Epithelial cell of proximal tubule (primary cell): Measurements from ENCODE around the gene ZDHHC4. TPM values are rescaled to one million over a fixed set of nuclear protein-coding genes. Genes with fewer than 3 reads are reported as not detected.
"Not testable (repeated sequence)": the region's sequence is repeated elsewhere in the genome, so short reads cannot be mapped to it uniquely, and the experiment has no call there.

Experiments used
- DNase-seq: peaks from one replicate; pipeline ENCODE4 v3.0.0-alpha.2; 2011; ENCODE audit warnings: low read depth
- H3K4me3 ChIP-seq: 2 replicates; pipeline ENCODE4 v1.5.1; 2011; ENCODE audit warnings: low read depth, mild to moderate bottlenecking, low read length
- CTCF ChIP-seq: conservative IDR thresholded peaks from 2 replicates; pipeline ENCODE4 v1.5.1; 2012; ENCODE audit warnings: low read depth, mild to moderate bottlenecking, low read length
- total RNA-seq: library from RNA; depleted of rRNA; stranded (reverse); fragments of >200 nt; gene quantifications from 2 replicates; pipeline ENCODE4 v1.2.3, GENCODE V29; 2015

Gene ZDHHC4
- total RNA-seq, 1 donor from 2014 or later = 55.1 TPM

DNA sequence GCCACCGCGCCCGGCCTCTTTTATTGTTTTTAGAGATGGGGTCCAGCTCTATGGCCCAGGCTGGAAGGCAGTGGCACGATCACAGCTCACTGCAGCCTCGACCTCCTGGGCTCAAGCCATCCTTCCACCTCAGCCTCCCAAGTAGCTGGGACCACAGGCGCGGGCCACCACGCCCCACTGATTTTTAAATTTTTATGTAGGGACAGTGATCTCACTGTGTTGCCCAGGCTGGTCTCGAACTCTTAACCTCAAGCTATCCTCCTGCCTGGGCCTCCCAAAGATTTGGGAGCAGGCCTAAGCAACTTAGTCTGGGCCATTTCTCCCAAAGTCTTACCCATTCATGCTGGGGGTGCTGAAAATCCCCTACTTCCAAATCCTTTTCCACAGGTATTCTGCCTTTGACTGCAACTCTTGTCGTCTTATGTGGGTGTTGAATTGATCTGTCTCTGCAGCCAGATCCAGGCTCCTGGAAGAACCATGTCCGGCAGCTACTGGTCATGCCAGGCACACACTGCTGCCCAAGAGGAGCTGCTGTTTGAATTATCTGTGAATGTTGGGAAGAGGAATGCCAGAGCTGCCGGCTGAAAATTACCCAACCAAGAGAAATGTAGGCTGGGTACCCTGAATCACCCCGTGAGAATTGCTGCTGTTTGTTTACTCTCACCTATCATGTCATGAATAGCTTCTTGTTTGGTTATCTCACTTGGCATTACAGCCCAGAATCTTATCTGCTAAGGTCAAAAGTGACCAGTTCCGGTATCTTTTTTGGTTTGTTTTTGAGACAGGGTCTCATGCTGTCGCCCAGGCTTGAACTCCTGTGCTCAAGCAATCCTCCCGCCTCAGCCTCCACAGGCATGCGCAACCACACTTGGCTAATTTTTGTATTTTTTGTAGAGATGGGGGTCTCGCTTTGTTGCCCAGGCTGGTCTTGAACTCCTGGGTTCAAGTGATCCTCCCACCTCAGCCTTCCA, 1.1 kb downstream of the ZDHHC4 start:
- no peak for TF ChIP-seq CTCF
- H3K4me3 ChIP-seq = peak overlapping the region; percentile 95
- DNase-seq = no peak

GRCh38 chr7:6579446-6579845, 2.2 kb downstream of the ZDHHC4 start:
- TF ChIP-seq CTCF = peak; percentile 29
- no peak overlapping the region for H3K4me3 ChIP-seq
- no peak for DNase-seq

- not testable (repeated sequence) for DNase-seq
Observed at GRCh38 chr7:6585746-6586432, 8.6 kb downstream of the ZDHHC4 start.

GRCh38 chr7:6588566-6588965, 11.3 kb downstream of the ZDHHC4 start:
- DNase-seq = no peak
- H3K4me3 ChIP-seq = no peak overlapping the region
- TF ChIP-seq CTCF = no peak

More at GRCh38 chr7:6585746-6586432, 8.6 kb downstream of the ZDHHC4 start:
- not testable (repeated sequence) for H3K4me3 ChIP-seq

- H3K4me3 ChIP-seq = peak overlapping the region; percentile 25
- no peak for TF ChIP-seq CTCF
- no peak for DNase-seq
Observed at GRCh38 chr7:6589151-6589828, 12.0 kb downstream of the ZDHHC4 start.

DNA sequence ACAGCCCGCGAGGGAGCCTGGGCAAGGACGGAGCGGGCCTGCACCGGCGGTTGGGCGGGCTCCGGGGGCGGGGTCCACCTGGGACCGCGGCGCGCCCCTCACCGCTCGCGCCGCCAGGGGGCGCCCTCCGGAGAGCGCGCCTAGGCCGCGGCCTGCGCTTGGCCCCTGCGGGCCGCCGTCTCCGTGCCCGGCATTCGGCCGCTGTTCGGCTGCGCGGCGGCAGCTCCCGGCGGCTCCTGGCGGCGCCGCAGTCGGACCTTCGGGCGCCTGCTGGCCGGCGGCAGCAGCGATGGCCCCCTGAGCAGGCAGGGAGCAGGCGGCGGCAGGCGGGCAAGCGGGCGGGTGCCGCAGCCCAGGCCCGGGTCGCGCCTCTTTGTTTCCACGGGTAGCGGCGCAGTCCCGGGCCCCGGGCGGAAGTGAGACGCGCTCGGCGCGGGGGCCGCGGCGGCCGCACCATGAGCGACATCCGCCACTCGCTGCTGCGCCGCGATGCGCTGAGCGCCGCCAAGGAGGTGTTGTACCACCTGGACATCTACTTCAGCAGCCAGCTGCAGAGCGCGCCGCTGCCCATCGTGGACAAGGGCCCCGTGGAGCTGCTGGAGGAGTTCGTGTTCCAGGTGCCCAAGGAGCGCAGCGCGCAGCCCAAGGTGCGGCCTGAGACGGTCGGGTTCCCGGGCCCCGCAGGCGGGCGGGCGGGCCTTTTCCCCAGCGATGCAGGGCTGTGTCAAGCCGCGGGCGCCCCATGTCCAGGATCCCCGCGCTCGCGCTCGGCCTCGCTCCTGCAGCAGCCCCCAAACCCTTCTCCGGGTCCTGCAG, 12.8 kb downstream of the ZDHHC4 start, which contains the start of gene INTS15:
INTS15 (plus strand) TSS at position 193 of the 816 bp plus-strand sequence; CDS start at position 456, 263 bp downstream.
- peak within 1 kb of the TSS; percentile 94 for H3K4me3 ChIP-seq
- peak; percentile 47 for TF ChIP-seq CTCF
- no peak for DNase-seq
